ACC112 (cell line): Measurements from ENCODE around the gene REV3L.

Source experiments
- H2AFZ ChIP-seq: fragments of 200-600 bp; sonication (generic); one replicate; pipeline ENCODE4 v1.6.0; 2017; ENCODE audit warnings: antibody characterized with exemption, low read length; ENCODE audit not compliant: unreplicated experiment
- H3K27ac ChIP-seq: fragments of 200-600 bp; sonication (generic); 2 replicates; pipeline ENCODE4 v1.5.1; 2014; ENCODE audit warnings: low read depth, mild to moderate bottlenecking, antibody characterized with exemption, low read length, moderate library complexity
- H3K27me3 ChIP-seq: fragments of 200-600 bp; sonication (generic); 2 replicates; pipeline ENCODE4 v1.6.1; 2014; ENCODE audit warnings: mild to moderate bottlenecking, antibody characterized with exemption, low read length, moderate library complexity, mixed read lengths; ENCODE audit not compliant: insufficient read depth
- H3K36me3 ChIP-seq: fragments of 200-600 bp; sonication (generic); 2 replicates; pipeline ENCODE4 v1.6.1; 2016; ENCODE audit warnings: mild to moderate bottlenecking, antibody characterized with exemption, low read length, moderate library complexity, mixed read lengths; ENCODE audit not compliant: insufficient read depth
- H3K4me1 ChIP-seq: fragments of 200-600 bp; sonication (generic); one replicate; pipeline ENCODE4 v1.6.1; 2016; ENCODE audit warnings: low read length, mixed read lengths; ENCODE audit not compliant: insufficient read depth, unreplicated experiment, control insufficient read depth
- H3K4me3 ChIP-seq: fragments of 200-600 bp; sonication (generic); 2 replicates; pipeline ENCODE4 v1.5.1; 2014; ENCODE audit warnings: mild to moderate bottlenecking, low read depth, low read length
- H3K79me2 ChIP-seq: fragments of 200-600 bp; sonication (generic); one replicate; pipeline ENCODE4 v1.6.0; 2016; ENCODE audit warnings: low read length; ENCODE audit not compliant: control insufficient read depth, unreplicated experiment, insufficient read depth

The REV3L gene

GRCh38 chr6:111427341-111428116, 55.5 kb downstream of the REV3L start:
- H3K27ac ChIP-seq, result peak overlapping the region; percentile 81

GRCh38 chr6:111423960-111424846, 58.8 kb downstream of the REV3L start:
- Histone ChIP-seq H3K36me3 (peaks cover 9% of the 10 kb centered on the region), H3K79me2 (peaks cover 83% of the 10 kb centered on the region), H3K27ac (no peak overlapping the region), H2AFZ (no peak overlapping the region), H3K4me3 (0 out of 2 replicates have a peak overlapping the region, but pooled peaks have one; percentile 11), H3K4me1 (peaks cover 53% of the 10 kb centered on the region), H3K27me3 (no peaks in the 10 kb centered on the region)

More at GRCh38 chr6:111427341-111428116, 55.5 kb downstream of the REV3L start:
- peaks cover 89% of the 10 kb centered on the region for H3K79me2 ChIP-seq
- H2AFZ ChIP-seq, result no peak overlapping the region
- H3K27me3 ChIP-seq, result no peaks in the 10 kb centered on the region
- peak overlapping the region; percentile 42 for H3K4me3 ChIP-seq
- H3K4me1 ChIP-seq, result peaks cover 50% of the 10 kb centered on the region
- H3K36me3 ChIP-seq, result peaks cover 13% of the 10 kb centered on the region

- peaks cover 64% of the 10 kb centered on the region for H3K4me1 ChIP-seq
- no peaks in the 10 kb centered on the region for H3K27me3 ChIP-seq
- peaks cover 83% of the 10 kb centered on the region for H3K79me2 ChIP-seq
- H3K4me3 ChIP-seq, result peak overlapping the region; percentile 4; the same call in 1 of the 2 replicates
- peak overlapping the region; percentile 27 for H3K27ac ChIP-seq
- no peak overlapping the region for H2AFZ ChIP-seq
- H3K36me3 ChIP-seq, result no peaks in the 10 kb centered on the region
Observed at GRCh38 chr6:111423055-111423633, 59.9 kb downstream of the REV3L start.

GRCh38 chr6:111418971-111419693, 63.9 kb downstream of the REV3L start:
- Histone ChIP-seq H3K27me3 (no peaks in the 10 kb centered on the region), H3K36me3 (peaks cover 14% of the 10 kb centered on the region), H3K27ac (peak overlapping the region; percentile 34), H3K4me3 (peak overlapping the region; percentile 30; the same call in 1 of the 2 replicates), H3K4me1 (peaks cover 45% of the 10 kb centered on the region), H2AFZ (no peak overlapping the region), H3K79me2 (peaks cover 78% of the 10 kb centered on the region)

- Histone ChIP-seq H3K36me3 (peaks cover 16% of the 10 kb centered on the region), H3K79me2 (peaks cover 66% of the 10 kb centered on the region), H3K27me3 (no peaks in the 10 kb centered on the region), H3K27ac (no peak overlapping the region), H3K4me1 (peaks cover 33% of the 10 kb centered on the region), H3K4me3 (no peak overlapping the region), H2AFZ (no peak overlapping the region)
Observed at GRCh38 chr6:111417946-111418345, 65.1 kb downstream of the REV3L start.

GRCh38 chr6:111417181-111417585, 65.8 kb downstream of the REV3L start:
- peaks cover 30% of the 10 kb centered on the region for H3K4me1 ChIP-seq
- H3K79me2 ChIP-seq, result peaks cover 61% of the 10 kb centered on the region
- H3K36me3 ChIP-seq, result peaks cover 17% of the 10 kb centered on the region
- H3K27ac ChIP-seq, result no peak overlapping the region
- H2AFZ ChIP-seq, result no peak overlapping the region
- H3K4me3 ChIP-seq, result no peak overlapping the region
- no peaks in the 10 kb centered on the region for H3K27me3 ChIP-seq

GRCh38 chr6:111416529-111416928, 66.5 kb downstream of the REV3L start:
- H3K4me3 ChIP-seq, result no peak overlapping the region
- no peak overlapping the region for H2AFZ ChIP-seq
- H3K4me1 ChIP-seq, result peaks cover 30% of the 10 kb centered on the region
- H3K27ac ChIP-seq, result no peak overlapping the region
- H3K36me3 ChIP-seq, result peaks cover 17% of the 10 kb centered on the region
- H3K79me2 ChIP-seq, result peaks cover 54% of the 10 kb centered on the region
- H3K27me3 ChIP-seq, result no peaks in the 10 kb centered on the region

GRCh38 chr6:111414373-111414772, 68.6 kb downstream of the REV3L start:
- Histone ChIP-seq H3K79me2 (peaks cover 39% of the 10 kb centered on the region), H3K27me3 (no peaks in the 10 kb centered on the region), H2AFZ (no peak overlapping the region), H3K4me3 (no peak overlapping the region), H3K27ac (no peak overlapping the region), H3K36me3 (peaks cover 28% of the 10 kb centered on the region), H3K4me1 (peaks cover 28% of the 10 kb centered on the region)

- Histone ChIP-seq H3K27me3 (no peaks in the 10 kb centered on the region), H3K27ac (no peak overlapping the region), H3K79me2 (peaks cover 20% of the 10 kb centered on the region), H3K4me3 (no peak overlapping the region), H3K36me3 (peaks cover 28% of the 10 kb centered on the region), H2AFZ (no peak overlapping the region), H3K4me1 (peaks cover 7% of the 10 kb centered on the region)
Observed at GRCh38 chr6:111411978-111412566, 70.9 kb downstream of the REV3L start.

GRCh38 chr6:111411046-111411445, 72.0 kb downstream of the REV3L start:
- no peak overlapping the region for H3K4me3 ChIP-seq
- no peaks in the 10 kb centered on the region for H3K4me1 ChIP-seq
- no peak overlapping the region for H3K27ac ChIP-seq
- peaks cover 12% of the 10 kb centered on the region for H3K79me2 ChIP-seq
- H3K27me3 ChIP-seq, result no peaks in the 10 kb centered on the region
- H3K36me3 ChIP-seq, result peaks cover 24% of the 10 kb centered on the region
- H2AFZ ChIP-seq, result no peak overlapping the region
